WTC11 (cell line): ENCODE results near the gene KCNK4. TPM values are rescaled to one million over a fixed set of nuclear protein-coding genes. Genes with fewer than 3 reads are reported as not detected.
A peak's percentile ranks its signal among the peaks of the same experiment; 100 is the strongest.

ENCODE experiments used
- ATAC-seq: fragments of 200-7000 bp; cut with Tn5 transposase; 2 replicates; pipeline ENCODE4 v1.10.0; 2021; ENCODE audit warnings: mild to moderate bottlenecking, moderate library complexity
- CTCF ChIA-PET: fragments of 300-600 bp; sonication (Branson Sonifier 250); formaldehyde crosslinking; loops from one replicate; lab custom pipeline; 2021; ENCODE audit warnings: antibody characterized with exemption; lab: Charles Lee
- POLR2A ChIA-PET: fragments of 350-600 bp; sonication (Branson Sonifier 250); formaldehyde crosslinking; loops from one replicate; lab custom pipeline; 2021; ENCODE audit warnings: antibody characterized with exemption; lab: Charles Lee
- DNase-seq: peaks from one replicate; pipeline ENCODE4 v3.0.0; 2021; ENCODE audit warnings: low spot score
- H3K27ac Mint-ChIP-seq: 2 replicates; pipeline ENCODE4 v1.8.0; 2021; ENCODE audit warnings: mixed read lengths
- H3K27me3 Mint-ChIP-seq: 2 replicates; pipeline ENCODE4 v1.8.0; 2021; ENCODE audit warnings: low read depth, mild to moderate bottlenecking, moderate library complexity, mixed read lengths
- H3K36me3 Mint-ChIP-seq: 2 replicates; pipeline ENCODE4 v1.8.0; 2021; ENCODE audit warnings: mixed read lengths
- H3K4me1 Mint-ChIP-seq: 2 replicates; pipeline ENCODE4 v1.8.0; 2022; ENCODE audit warnings: mixed read lengths
- H3K4me3 Mint-ChIP-seq: 2 replicates; pipeline ENCODE4 v1.8.0; 2021; ENCODE audit warnings: mild to moderate bottlenecking, moderate library complexity, mixed read lengths
- H3K9me3 Mint-ChIP-seq: 2 replicates; pipeline ENCODE4 v1.8.0; 2021; ENCODE audit warnings: mixed read lengths
- CREB1 ChIP-seq: sonication (generic); formaldehyde crosslinking; IDR thresholded peaks from 2 replicates; pipeline ENCODE4 v1.8.0; 2023; ENCODE audit warnings: mild to moderate bottlenecking, missing genetic modification reagents
- CREM ChIP-seq: sonication (generic); formaldehyde crosslinking; IDR thresholded peaks from 2 replicates; pipeline ENCODE4 v1.8.1; 2022; ENCODE audit warnings: mild to moderate bottlenecking, missing genetic modification reagents, moderate library complexity
- ELF4 ChIP-seq: sonication (generic); formaldehyde crosslinking; IDR thresholded peaks from 2 replicates; pipeline ENCODE4 v1.8.1; 2022; ENCODE audit warnings: low read depth, mild to moderate bottlenecking, moderate library complexity, missing genetic modification reagents
- ESRRA ChIP-seq: sonication (generic); formaldehyde crosslinking; IDR thresholded peaks from 2 replicates; pipeline ENCODE4 v1.8.1; 2022; ENCODE audit warnings: mild to moderate bottlenecking, missing genetic modification reagents, borderline replicate concordance
- FOXP1 ChIP-seq: sonication (generic); formaldehyde crosslinking; IDR thresholded peaks from 2 replicates; pipeline ENCODE4 v1.8.0; 2022; ENCODE audit warnings: missing genetic modification reagents, mild to moderate bottlenecking, moderate library complexity, borderline replicate concordance
- GRHL2 ChIP-seq: fragments of 250-450 bp; sonication (Bioruptor Pico); IDR thresholded peaks from 2 replicates; pipeline ENCODE4 v1.8.0; 2022; ENCODE audit warnings: mild to moderate bottlenecking, moderate library complexity; ENCODE audit not compliant: insufficient replicate concordance, severe bottlenecking
- HMGXB4 ChIP-seq: sonication (generic); formaldehyde crosslinking; IDR thresholded peaks from 2 replicates; pipeline ENCODE4 v1.8.1; 2023; ENCODE audit warnings: mild to moderate bottlenecking, moderate library complexity, missing genetic modification reagents
- IRF2 ChIP-seq: sonication (generic); formaldehyde crosslinking; IDR thresholded peaks from 2 replicates; pipeline ENCODE4 v1.8.0; 2022; ENCODE audit warnings: low read depth, missing genetic modification reagents, borderline replicate concordance
- JAZF1 ChIP-seq: fragments of 250-450 bp; sonication (Bioruptor Pico); IDR thresholded peaks from 2 replicates; pipeline ENCODE4 v1.9.0; 2021; ENCODE audit warnings: moderate library complexity, mild to moderate bottlenecking, inconsistent platforms
- MYBL2 ChIP-seq: sonication (generic); formaldehyde crosslinking; IDR thresholded peaks from 2 replicates; pipeline ENCODE4 v1.8.1; 2023; ENCODE audit warnings: mild to moderate bottlenecking, moderate library complexity, missing genetic modification reagents
- NFYB ChIP-seq: sonication (generic); formaldehyde crosslinking; conservative IDR thresholded peaks from 2 replicates; pipeline ENCODE4 v1.8.0; 2022; ENCODE audit warnings: low read depth, missing genetic modification reagents
- SMAD4 ChIP-seq: sonication (generic); formaldehyde crosslinking; IDR thresholded peaks from 2 replicates; pipeline ENCODE4 v1.8.0; 2022; ENCODE audit warnings: mild to moderate bottlenecking, missing genetic modification reagents
- SP1 ChIP-seq: sonication (generic); formaldehyde crosslinking; conservative IDR thresholded peaks from 2 replicates; pipeline ENCODE4 v1.8.1; 2022; ENCODE audit warnings: missing genetic modification reagents
- TCF7 ChIP-seq: sonication (generic); formaldehyde crosslinking; IDR thresholded peaks from 2 replicates; pipeline ENCODE4 v1.8.0; 2022; ENCODE audit warnings: mild to moderate bottlenecking, low read depth, missing genetic modification reagents, moderate library complexity
- TP53 ChIP-seq: sonication (generic); formaldehyde crosslinking; IDR thresholded peaks from 2 replicates; pipeline ENCODE4 v1.8.1; 2023; ENCODE audit warnings: mild to moderate bottlenecking, missing genetic modification reagents
- ZNF121 ChIP-seq: sonication (generic); formaldehyde crosslinking; IDR thresholded peaks from 2 replicates; pipeline ENCODE4 v1.8.0; 2023; ENCODE audit warnings: missing genetic modification reagents
- ZNF138 ChIP-seq: sonication (generic); formaldehyde crosslinking; conservative IDR thresholded peaks from 2 replicates; pipeline ENCODE4 v1.8.1; 2022; ENCODE audit warnings: mild to moderate bottlenecking, moderate library complexity, missing genetic modification reagents
- ZNF396 ChIP-seq: fragments of 250-450 bp; sonication (Bioruptor Pico); IDR thresholded peaks from 2 replicates; pipeline ENCODE4 v1.8.0; 2021; ENCODE audit warnings: mild to moderate bottlenecking, moderate library complexity, borderline replicate concordance
- ZNF416 ChIP-seq: fragments of 250-450 bp; sonication (Bioruptor Pico); IDR thresholded peaks from 2 replicates; pipeline ENCODE4 v1.9.0; 2021; ENCODE audit warnings: mild to moderate bottlenecking, inconsistent platforms
- ZNF512 ChIP-seq: sonication (generic); formaldehyde crosslinking; IDR thresholded peaks from 2 replicates; pipeline ENCODE4 v1.8.1; 2022; ENCODE audit warnings: missing genetic modification reagents, borderline replicate concordance
- total RNA-seq: library from RNA; stranded (reverse); gene quantifications from 3 replicates; pipeline ENCODE4 v1.2.3, GENCODE V29; 2021
- TF ChIP-seq, protein P1 (sequence below): fragments of 250-450 bp; sonication (Bioruptor Pico); IDR thresholded peaks from 2 replicates; pipeline ENCODE4 v1.9.0; 2021; ENCODE audit warnings: mild to moderate bottlenecking
- TF ChIP-seq, protein P2 (sequence below): fragments of 250-450 bp; sonication (Bioruptor Pico); IDR thresholded peaks from 2 replicates; pipeline ENCODE4 v1.9.0; 2021; ENCODE audit warnings: mild to moderate bottlenecking, borderline replicate concordance
- TF ChIP-seq, protein P3 (sequence below): sonication (generic); formaldehyde crosslinking; IDR thresholded peaks from 2 replicates; pipeline ENCODE4 v1.8.1; 2022; ENCODE audit warnings: mild to moderate bottlenecking, missing genetic modification reagents, moderate library complexity, borderline replicate concordance

The KCNK4 gene
- total RNA-seq, 1 experiment from 2014 or later: 0.74 TPM

DNA sequence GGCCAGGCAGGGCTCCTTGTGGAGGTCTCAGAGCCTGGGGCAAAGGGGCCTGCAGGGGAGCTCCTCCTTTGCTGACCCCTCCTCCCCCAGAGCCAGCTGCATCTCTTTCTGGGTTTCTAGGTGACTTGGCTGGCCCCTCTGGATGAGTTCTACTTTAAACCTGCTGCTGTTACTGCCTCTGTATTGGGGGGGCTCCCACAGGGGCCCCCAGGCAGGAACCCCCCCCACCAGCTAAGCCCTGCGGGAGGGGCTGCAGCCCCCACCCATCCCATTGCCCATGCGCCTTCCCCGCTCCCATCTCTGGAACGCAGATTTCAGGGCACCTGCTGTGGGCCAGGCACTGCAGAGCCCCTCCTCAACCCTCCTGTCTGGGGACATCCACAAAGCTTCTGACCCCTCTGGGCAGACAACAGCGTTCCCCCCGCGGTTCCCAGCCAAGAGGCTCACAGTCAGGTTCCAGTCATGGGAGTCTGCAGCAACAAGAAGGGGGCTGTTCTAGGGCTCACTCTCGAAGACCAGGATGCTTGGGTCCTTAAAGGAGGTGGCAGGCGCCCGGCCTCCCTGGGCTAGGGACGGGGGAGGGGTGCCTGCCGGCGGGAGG lies 40.6 kb upstream of the KCNK4 start (continued):
- TF ChIP-seq ZNF512 (no peak), FOXP1 (0 out of 2 replicates have a peak, but pooled peaks have one; percentile 8), CREB1 (CRISPR knock-in tag) (no peak), TP53 (CRISPR knock-in tag) (0 out of 2 replicates have a peak, but pooled peaks have one; percentile 15), NFYB (CRISPR knock-in tag) (no peak), ZNF138 (CRISPR knock-in tag) (no peak), SP1 (CRISPR knock-in tag) (no peak), ZNF121 (no peak), MYBL2 (CRISPR knock-in tag) (no peak)

DNA sequence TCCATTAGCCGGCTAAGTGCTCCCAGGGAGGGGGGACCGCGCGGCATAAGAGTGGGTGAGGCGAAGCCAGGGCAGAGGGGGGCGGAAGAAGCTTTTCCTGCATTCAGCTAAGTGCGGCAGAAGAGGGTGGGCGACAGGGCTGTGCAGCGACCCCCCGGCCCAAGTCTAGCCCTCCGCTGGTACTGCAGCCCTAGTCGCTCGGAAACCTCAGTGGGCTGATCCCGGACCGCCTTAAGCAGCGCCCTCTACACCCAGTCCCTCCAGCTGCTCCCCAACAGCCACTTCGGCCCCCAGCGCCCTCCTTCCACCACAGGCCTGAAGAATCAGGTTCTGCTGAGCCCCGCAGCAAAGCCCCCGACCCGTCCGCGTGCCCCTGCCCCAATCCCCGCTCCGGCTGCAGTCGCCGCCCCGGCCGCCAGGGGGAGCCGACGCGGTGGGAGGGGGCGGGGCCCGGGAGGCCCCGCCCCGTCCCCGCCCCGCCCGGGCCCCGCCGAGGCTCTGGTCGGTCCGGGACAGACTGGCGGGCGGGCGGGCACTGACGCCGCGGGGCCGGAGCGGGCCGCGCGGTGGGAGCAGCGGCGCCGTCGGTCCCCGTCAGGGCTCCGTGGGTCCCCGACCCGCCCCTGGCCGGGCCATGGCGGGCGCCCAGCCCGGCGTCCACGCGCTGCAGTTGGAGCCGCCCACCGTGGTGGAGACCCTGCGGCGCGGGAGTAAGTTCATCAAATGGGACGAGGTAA lies 39.9 kb upstream of the KCNK4 start, which contains the start of gene PLCB3:
PLCB3 (plus strand) TSS at position 515 of the 737 bp plus-strand sequence; CDS start at position 635, 120 bp downstream.
- H3K9me3 Mint-ChIP-seq: no peaks in the 10 kb centered on the region
- H3K36me3 Mint-ChIP-seq: no peaks in the 10 kb centered on the region
- H3K4me1 Mint-ChIP-seq: peaks cover 42% of the 10 kb centered on the region
- peak within 1 kb of the TSS; percentile 90 for H3K4me3 Mint-ChIP-seq
- POLR2A ChIA-PET: interaction anchor here (0.7 to 3.7 kb wide), 6 partner anchors 9 to 99 kb away, joined by 3 to 25 read pairs (median 4); partner anchors contain the start of genes NUDT22, PRDX5, TRMT112 and TRPT1
- H3K27me3 Mint-ChIP-seq: no peaks in the 10 kb centered on the region
- peak; percentile 14 for ATAC-seq
- CTCF ChIA-PET: interaction anchor here (0.5 to 5.3 kb wide), 28 partner anchors 9 to 598 kb away, joined by 3 to 75 read pairs (median 12); partner anchors contain the start of genes CATSPERZ, CCDC88B, DNAJC4 and ESRRA
- H3K27ac Mint-ChIP-seq: peak within 1 kb of the TSS; percentile 94
- peak; percentile 78 for DNase-seq
- TF ChIP-seq SP1 (CRISPR knock-in tag): peak; percentile 93
- TF ChIP-seq, protein P1, sequence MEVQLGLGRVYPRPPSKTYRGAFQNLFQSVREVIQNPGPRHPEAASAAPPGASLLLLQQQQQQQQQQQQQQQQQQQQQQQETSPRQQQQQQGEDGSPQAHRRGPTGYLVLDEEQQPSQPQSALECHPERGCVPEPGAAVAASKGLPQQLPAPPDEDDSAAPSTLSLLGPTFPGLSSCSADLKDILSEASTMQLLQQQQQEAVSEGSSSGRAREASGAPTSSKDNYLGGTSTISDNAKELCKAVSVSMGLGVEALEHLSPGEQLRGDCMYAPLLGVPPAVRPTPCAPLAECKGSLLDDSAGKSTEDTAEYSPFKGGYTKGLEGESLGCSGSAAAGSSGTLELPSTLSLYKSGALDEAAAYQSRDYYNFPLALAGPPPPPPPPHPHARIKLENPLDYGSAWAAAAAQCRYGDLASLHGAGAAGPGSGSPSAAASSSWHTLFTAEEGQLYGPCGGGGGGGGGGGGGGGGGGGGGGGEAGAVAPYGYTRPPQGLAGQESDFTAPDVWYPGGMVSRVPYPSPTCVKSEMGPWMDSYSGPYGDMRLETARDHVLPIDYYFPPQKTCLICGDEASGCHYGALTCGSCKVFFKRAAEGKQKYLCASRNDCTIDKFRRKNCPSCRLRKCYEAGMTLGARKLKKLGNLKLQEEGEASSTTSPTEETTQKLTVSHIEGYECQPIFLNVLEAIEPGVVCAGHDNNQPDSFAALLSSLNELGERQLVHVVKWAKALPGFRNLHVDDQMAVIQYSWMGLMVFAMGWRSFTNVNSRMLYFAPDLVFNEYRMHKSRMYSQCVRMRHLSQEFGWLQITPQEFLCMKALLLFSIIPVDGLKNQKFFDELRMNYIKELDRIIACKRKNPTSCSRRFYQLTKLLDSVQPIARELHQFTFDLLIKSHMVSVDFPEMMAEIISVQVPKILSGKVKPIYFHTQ: no peak
- TF ChIP-seq HMGXB4 (CRISPR knock-in tag): 0 out of 2 replicates have a peak, but pooled peaks have one; percentile 43
- TF ChIP-seq, protein P2, sequence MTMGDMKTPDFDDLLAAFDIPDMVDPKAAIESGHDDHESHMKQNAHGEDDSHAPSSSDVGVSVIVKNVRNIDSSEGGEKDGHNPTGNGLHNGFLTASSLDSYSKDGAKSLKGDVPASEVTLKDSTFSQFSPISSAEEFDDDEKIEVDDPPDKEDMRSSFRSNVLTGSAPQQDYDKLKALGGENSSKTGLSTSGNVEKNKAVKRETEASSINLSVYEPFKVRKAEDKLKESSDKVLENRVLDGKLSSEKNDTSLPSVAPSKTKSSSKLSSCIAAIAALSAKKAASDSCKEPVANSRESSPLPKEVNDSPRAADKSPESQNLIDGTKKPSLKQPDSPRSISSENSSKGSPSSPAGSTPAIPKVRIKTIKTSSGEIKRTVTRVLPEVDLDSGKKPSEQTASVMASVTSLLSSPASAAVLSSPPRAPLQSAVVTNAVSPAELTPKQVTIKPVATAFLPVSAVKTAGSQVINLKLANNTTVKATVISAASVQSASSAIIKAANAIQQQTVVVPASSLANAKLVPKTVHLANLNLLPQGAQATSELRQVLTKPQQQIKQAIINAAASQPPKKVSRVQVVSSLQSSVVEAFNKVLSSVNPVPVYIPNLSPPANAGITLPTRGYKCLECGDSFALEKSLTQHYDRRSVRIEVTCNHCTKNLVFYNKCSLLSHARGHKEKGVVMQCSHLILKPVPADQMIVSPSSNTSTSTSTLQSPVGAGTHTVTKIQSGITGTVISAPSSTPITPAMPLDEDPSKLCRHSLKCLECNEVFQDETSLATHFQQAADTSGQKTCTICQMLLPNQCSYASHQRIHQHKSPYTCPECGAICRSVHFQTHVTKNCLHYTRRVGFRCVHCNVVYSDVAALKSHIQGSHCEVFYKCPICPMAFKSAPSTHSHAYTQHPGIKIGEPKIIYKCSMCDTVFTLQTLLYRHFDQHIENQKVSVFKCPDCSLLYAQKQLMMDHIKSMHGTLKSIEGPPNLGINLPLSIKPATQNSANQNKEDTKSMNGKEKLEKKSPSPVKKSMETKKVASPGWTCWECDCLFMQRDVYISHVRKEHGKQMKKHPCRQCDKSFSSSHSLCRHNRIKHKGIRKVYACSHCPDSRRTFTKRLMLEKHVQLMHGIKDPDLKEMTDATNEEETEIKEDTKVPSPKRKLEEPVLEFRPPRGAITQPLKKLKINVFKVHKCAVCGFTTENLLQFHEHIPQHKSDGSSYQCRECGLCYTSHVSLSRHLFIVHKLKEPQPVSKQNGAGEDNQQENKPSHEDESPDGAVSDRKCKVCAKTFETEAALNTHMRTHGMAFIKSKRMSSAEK (CRISPR knock-in tag): no peak
- no peak for TF ChIP-seq ELF4 (CRISPR knock-in tag)
- no peak for TF ChIP-seq SMAD4 (CRISPR knock-in tag)
- TF ChIP-seq ZNF396 (CRISPR knock-in tag): no peak
- TF ChIP-seq, protein P3, sequence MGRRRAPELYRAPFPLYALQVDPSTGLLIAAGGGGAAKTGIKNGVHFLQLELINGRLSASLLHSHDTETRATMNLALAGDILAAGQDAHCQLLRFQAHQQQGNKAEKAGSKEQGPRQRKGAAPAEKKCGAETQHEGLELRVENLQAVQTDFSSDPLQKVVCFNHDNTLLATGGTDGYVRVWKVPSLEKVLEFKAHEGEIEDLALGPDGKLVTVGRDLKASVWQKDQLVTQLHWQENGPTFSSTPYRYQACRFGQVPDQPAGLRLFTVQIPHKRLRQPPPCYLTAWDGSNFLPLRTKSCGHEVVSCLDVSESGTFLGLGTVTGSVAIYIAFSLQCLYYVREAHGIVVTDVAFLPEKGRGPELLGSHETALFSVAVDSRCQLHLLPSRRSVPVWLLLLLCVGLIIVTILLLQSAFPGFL (CRISPR knock-in tag): no peak
- no peak for TF ChIP-seq NFYB (CRISPR knock-in tag)
- no peak for TF ChIP-seq IRF2 (CRISPR knock-in tag)
- TF ChIP-seq ZNF416 (CRISPR knock-in tag): 0 out of 2 replicates have a peak, but pooled peaks have one; percentile 38
- TF ChIP-seq CREM (CRISPR knock-in tag): peak; percentile 26; the same call in 1 of the 2 replicates
- no peak for TF ChIP-seq JAZF1 (CRISPR knock-in tag)
- no peak for TF ChIP-seq TCF7 (CRISPR knock-in tag)
- TF ChIP-seq GRHL2 (CRISPR knock-in tag): no peak
- TF ChIP-seq ESRRA (CRISPR knock-in tag): no peak
